ENCODE measurements around the gene ZMYND8. TPM values are rescaled to one million over a fixed set of nuclear protein-coding genes. Genes with fewer than 3 reads are reported as not detected.
"Not testable (repeated sequence)": the region's sequence is repeated elsewhere in the genome, so short reads cannot be mapped to it uniquely, and the experiment has no call there.

ZMYND8 gene
- total RNA-seq, 1 experiment from 2014 or later = 29.0 TPM

DNA sequence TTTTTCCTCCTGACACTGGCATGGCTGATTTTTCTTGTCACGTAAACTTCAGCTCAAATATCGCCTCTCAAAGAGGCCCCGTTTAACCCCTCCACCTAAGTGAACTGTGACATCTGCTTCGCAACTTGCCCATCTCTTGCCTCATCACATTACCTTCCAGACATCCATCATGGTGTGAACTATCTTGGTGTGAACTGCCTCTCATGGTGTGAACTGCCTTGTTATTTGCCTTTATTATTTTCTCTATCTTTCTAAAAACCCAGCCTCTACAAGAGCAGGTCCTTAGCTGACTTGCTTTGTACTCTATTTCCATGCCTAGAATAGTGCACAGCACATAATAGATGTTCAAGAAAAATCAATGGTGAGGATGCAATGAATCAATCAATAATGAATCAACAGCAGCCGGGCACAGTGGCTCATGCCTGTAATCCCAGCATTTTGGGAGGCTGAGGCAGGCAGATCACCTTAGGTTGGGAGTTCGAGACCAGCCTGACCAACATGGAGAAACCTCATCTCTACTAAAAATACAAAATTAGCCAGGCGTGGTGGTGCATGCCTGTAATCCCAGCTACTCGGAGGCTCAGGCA is 95.9 kb downstream of the ZMYND8 start:
- H2AFZ ChIP-seq (ENCODE audit: low read depth, low read length, poor library complexity, severe bottlenecking); H3K9me2 ChIP-seq (ENCODE audit: insufficient read depth); H4K20me1 ChIP-seq (ENCODE audit: insufficient read depth); H3K4me3 ChIP-seq (replicated peaks in 1 of 2; ENCODE audit: low read depth in 1 of 2, low read length in 2 of 2); DNase-seq (ENCODE audit: low read depth, low spot score); BruUV-seq (replicated peaks); POLR2A ChIA-PET; H3K4me2 ChIP-seq (ENCODE audit: low read length); H3K27me3 ChIP-seq (ENCODE audit: insufficient read depth, low read length); RAD21 ChIA-PET (ENCODE audit: low non-redundant PET in 1 of 2, low total read pairs in 2 of 2, uncharacterized antibody in 2 of 2, unreplicated experiment in 2 of 2); H3K27ac ChIP-seq (ENCODE audit: low read depth, low read length); intact Hi-C loops (cut with micrococcal nuclease); ATAC-seq; CTCF ChIA-PET; H3K9me3 ChIP-seq (ENCODE audit: control insufficient read depth in 1 of 2, insufficient read depth in 1 of 2, low read depth in 1 of 2, low read length in 2 of 2); H3K9ac ChIP-seq (ENCODE audit: low read length): not testable (repeated sequence)
- peaks cover 15 to 27% of the 10 kb centered on the region in 2 experiments for H3K36me3 ChIP-seq (ENCODE audit: control insufficient read depth in 1 of 2, insufficient read depth in 2 of 2, low read length in 2 of 2)
- peaks cover 6 to 14% of the 10 kb centered on the region in 2 experiments; a peak in 2 of 4 replicates for H3K4me1 ChIP-seq (ENCODE audit: control insufficient read depth in 1 of 2, insufficient read depth in 2 of 2, low read length in 2 of 2)
- peaks cover 31% of the 10 kb centered on the region for H3K79me2 ChIP-seq (ENCODE audit: insufficient read depth, low read length)

DNA sequence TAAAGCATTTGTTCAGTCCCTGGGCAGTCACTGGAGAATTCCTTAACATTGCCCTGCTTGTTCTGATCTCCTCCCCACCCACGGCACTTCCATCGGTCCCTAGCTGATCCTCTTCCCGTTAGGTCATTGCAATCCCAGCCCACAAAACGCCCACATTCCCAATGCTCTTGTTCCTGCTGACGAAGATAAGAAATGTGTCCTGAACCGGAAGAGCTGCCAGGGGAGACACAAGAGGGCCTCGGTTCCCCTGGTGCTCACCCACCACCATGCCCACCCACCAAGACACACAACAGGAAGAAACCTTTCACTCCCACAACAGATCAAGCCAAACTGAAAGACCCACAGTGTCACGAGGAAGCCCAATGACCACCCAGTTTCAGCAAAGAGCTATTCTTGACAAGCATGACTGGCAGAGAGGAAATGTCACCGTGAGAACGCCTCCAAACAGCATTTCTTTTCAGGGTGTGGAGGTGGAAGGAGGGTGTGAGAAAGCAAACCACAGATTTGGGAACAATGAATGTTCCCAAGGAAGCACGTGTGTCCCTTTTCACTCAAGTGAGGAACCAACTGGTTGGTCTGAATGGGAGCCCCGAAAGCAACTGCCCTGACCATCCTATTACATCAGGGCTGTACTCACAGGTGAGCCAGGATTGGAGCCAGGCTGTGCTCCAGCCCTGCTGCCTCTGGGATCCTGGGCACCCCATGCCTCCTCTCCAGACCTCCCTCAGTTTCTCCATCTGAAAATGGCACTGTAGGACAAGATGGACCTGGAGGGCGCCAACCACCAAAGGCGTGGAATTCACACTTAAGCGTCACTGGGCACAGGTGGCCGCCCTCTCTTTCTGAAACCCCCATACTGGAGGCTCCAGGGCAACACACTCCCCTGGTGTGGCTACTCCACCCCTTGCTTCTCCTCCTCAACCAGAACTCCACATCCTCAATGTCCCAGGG is 97.5 kb downstream of the ZMYND8 start:
- H3K4me1 ChIP-seq (ENCODE audit: control insufficient read depth in 1 of 2, insufficient read depth in 2 of 2, low read length in 2 of 2) = peaks cover 6 to 14% of the 10 kb centered on the region in 2 experiments; a peak in 2 of 4 replicates
- intact Hi-C loops (cut with micrococcal nuclease) = no loop called here
- H3K36me3 ChIP-seq (ENCODE audit: control insufficient read depth in 1 of 2, insufficient read depth in 2 of 2, low read length in 2 of 2) = peaks cover 15 to 29% of the 10 kb centered on the region in 2 experiments
- H3K9me2 ChIP-seq (ENCODE audit: insufficient read depth) = no peaks in the 10 kb centered on the region
- no peak overlapping the region for H2AFZ ChIP-seq (ENCODE audit: low read depth, low read length, poor library complexity, severe bottlenecking)
- no TSS peak for BruUV-seq (replicated peaks)
- no peak overlapping the region for H3K27ac ChIP-seq (ENCODE audit: low read depth, low read length)
- CTCF ChIA-PET = interaction anchor here (1.1 kb wide), 1 partner anchor 125 kb away, joined by 3 read pairs; no protein-coding TSS in a partner anchor
- no peak overlapping the region for H3K9ac ChIP-seq (ENCODE audit: low read length)
- H3K79me2 ChIP-seq (ENCODE audit: insufficient read depth, low read length) = peaks cover 24% of the 10 kb centered on the region
- DNase-seq (ENCODE audit: low read depth, low spot score) (no peak), ATAC-seq (no peak)
- no peak overlapping the region for H3K4me2 ChIP-seq (ENCODE audit: low read length)
- RAD21 ChIA-PET (ENCODE audit: low non-redundant PET in 1 of 2, low total read pairs in 2 of 2, uncharacterized antibody in 2 of 2, unreplicated experiment in 2 of 2) = no interaction called here
- H3K9me3 ChIP-seq (ENCODE audit: control insufficient read depth in 1 of 2, insufficient read depth in 1 of 2, low read depth in 1 of 2, low read length in 2 of 2) = no peaks in the 10 kb centered on the region
- H3K27me3 ChIP-seq (ENCODE audit: insufficient read depth, low read length) = no peaks in the 10 kb centered on the region
- no peaks in the 10 kb centered on the region for H4K20me1 ChIP-seq (ENCODE audit: insufficient read depth)
- POLR2A ChIA-PET = no interaction called here
- no peak overlapping the region for H3K4me3 ChIP-seq (replicated peaks in 1 of 2; ENCODE audit: low read depth in 1 of 2, low read length in 2 of 2)
- no peak for TF ChIP-seq JUND (IDR thresholded peaks at IDR 0.05)
- TF ChIP-seq SIN3A (IDR thresholded peaks at IDR 0.05; ENCODE audit: low read depth) = no peak
- TF ChIP-seq, protein P1, sequence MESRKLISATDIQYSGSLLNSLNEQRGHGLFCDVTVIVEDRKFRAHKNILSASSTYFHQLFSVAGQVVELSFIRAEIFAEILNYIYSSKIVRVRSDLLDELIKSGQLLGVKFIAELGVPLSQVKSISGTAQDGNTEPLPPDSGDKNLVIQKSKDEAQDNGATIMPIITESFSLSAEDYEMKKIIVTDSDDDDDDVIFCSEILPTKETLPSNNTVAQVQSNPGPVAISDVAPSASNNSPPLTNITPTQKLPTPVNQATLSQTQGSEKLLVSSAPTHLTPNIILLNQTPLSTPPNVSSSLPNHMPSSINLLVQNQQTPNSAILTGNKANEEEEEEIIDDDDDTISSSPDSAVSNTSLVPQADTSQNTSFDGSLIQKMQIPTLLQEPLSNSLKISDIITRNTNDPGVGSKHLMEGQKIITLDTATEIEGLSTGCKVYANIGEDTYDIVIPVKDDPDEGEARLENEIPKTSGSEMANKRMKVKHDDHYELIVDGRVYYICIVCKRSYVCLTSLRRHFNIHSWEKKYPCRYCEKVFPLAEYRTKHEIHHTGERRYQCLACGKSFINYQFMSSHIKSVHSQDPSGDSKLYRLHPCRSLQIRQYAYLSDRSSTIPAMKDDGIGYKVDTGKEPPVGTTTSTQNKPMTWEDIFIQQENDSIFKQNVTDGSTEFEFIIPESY (IDR thresholded peaks at IDR 0.05; ENCODE audit: extremely low read depth, insufficient replicate concordance, low read length) = no peak
- TF ChIP-seq, protein P2, sequence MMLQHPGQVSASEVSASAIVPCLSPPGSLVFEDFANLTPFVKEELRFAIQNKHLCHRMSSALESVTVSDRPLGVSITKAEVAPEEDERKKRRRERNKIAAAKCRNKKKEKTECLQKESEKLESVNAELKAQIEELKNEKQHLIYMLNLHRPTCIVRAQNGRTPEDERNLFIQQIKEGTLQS (IDR thresholded peaks at IDR 0.05) = no peak
- no peak for TF ChIP-seq FOSL1 (IDR thresholded peaks at IDR 0.05; ENCODE audit: low read depth)
- no peak for TF ChIP-seq CEBPB (IDR thresholded peaks at IDR 0.05; ENCODE audit: low read depth)
- TF ChIP-seq ZFX (IDR thresholded peaks at IDR 0.05) = no peak
- TF ChIP-seq RAD21 (IDR thresholded peaks at IDR 0.05; ENCODE audit: low read depth) = no peak
- TF ChIP-seq ZNF274 (IDR thresholded peaks at IDR 0.05; ENCODE audit: low read depth, low read length) = no peak
- TF ChIP-seq YY1 (IDR thresholded peaks at IDR 0.05; ENCODE audit: extremely low read depth, insufficient replicate concordance, low read depth, low read length) = no peak
- TF ChIP-seq, protein P3, sequence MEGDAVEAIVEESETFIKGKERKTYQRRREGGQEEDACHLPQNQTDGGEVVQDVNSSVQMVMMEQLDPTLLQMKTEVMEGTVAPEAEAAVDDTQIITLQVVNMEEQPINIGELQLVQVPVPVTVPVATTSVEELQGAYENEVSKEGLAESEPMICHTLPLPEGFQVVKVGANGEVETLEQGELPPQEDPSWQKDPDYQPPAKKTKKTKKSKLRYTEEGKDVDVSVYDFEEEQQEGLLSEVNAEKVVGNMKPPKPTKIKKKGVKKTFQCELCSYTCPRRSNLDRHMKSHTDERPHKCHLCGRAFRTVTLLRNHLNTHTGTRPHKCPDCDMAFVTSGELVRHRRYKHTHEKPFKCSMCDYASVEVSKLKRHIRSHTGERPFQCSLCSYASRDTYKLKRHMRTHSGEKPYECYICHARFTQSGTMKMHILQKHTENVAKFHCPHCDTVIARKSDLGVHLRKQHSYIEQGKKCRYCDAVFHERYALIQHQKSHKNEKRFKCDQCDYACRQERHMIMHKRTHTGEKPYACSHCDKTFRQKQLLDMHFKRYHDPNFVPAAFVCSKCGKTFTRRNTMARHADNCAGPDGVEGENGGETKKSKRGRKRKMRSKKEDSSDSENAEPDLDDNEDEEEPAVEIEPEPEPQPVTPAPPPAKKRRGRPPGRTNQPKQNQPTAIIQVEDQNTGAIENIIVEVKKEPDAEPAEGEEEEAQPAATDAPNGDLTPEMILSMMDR (IDR thresholded peaks at IDR 0.05 in 2 of 3, conservative IDR thresholded peaks at IDR 0.05 in 1 of 3; ENCODE audit: borderline replicate concordance in 1 of 3, insufficient read depth in 1 of 3, low read depth in 2 of 3, low read length in 2 of 3) = no peak
- TF ChIP-seq SP1 (IDR thresholded peaks at IDR 0.05; ENCODE audit: low read depth) = no peak
- no peak for TF ChIP-seq EGR1 (IDR thresholded peaks at IDR 0.05; ENCODE audit: low read depth)
- TF ChIP-seq EZH2phosphoT487 (IDR thresholded peaks at IDR 0.05; ENCODE audit: borderline replicate concordance) = no peak
- no peak for TF ChIP-seq EZH2 (IDR thresholded peaks at IDR 0.05)

Data from HCT116 (cell line).